GM13977 (cell line): ENCODE results near the gene ARL5B.
"Not testable (repeated sequence)": the region's sequence is repeated elsewhere in the genome, so short reads cannot be mapped to it uniquely, and the experiment has no call there.

Experiments
- DNase-seq: peaks from one replicate; pipeline ENCODE4 v3.0.0; 2012; ENCODE audit warnings: low spot score
- in situ Hi-C: fragments of 300-500 bp; cut with MboI; formaldehyde crosslinking; loops from one replicate; pipeline ENCODE4 v1.12.0; 2022; ENCODE audit warnings: low sequenced_read_pairs, low pct_unique_long_range_greater_than_20kb, mixed read lengths, inconsistent platforms; ENCODE audit not compliant: unreplicated experiment
- TF ChIP-seq, protein P1 (sequence below): IDR thresholded peaks from 2 replicates; pipeline ENCODE4 v1.5.1; 2012; ENCODE audit warnings: mild to moderate bottlenecking, control low read depth; ENCODE audit not compliant: insufficient read depth; ENCODE audit errors: extremely low read depth, missing control alignments

The ARL5B gene

DNA sequence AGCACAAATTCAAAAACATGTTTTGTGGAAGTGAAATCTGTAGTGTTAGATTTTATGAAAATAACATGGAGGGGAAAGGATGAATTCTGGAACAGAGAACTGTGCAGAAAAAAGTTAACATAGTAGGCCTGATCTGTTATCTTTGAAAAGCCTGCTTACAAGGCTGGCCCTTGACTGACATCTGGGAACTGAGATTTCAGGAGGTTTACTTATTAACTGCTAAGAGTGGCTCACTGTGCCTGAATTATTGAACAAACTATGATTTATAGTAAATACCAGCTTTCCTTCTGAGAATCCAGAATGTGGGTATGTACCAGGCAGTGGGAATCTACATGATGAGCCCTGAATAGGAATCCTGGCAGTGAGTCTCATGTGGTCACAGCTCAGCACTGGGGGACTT, 38.4 kb upstream of the ARL5B start:
- in situ Hi-C loops = no loop called here
- no peak for DNase-seq
- TF ChIP-seq, protein P1, sequence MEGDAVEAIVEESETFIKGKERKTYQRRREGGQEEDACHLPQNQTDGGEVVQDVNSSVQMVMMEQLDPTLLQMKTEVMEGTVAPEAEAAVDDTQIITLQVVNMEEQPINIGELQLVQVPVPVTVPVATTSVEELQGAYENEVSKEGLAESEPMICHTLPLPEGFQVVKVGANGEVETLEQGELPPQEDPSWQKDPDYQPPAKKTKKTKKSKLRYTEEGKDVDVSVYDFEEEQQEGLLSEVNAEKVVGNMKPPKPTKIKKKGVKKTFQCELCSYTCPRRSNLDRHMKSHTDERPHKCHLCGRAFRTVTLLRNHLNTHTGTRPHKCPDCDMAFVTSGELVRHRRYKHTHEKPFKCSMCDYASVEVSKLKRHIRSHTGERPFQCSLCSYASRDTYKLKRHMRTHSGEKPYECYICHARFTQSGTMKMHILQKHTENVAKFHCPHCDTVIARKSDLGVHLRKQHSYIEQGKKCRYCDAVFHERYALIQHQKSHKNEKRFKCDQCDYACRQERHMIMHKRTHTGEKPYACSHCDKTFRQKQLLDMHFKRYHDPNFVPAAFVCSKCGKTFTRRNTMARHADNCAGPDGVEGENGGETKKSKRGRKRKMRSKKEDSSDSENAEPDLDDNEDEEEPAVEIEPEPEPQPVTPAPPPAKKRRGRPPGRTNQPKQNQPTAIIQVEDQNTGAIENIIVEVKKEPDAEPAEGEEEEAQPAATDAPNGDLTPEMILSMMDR = no peak

GRCh38 chr10:18623671-18624070, 35.6 kb upstream of the ARL5B start:
- in situ Hi-C loops, DNase-seq: not testable (repeated sequence)

GRCh38 chr10:18625886-18626285, 33.3 kb upstream of the ARL5B start:
- in situ Hi-C loops = no loop called here
- TF ChIP-seq, protein P1 = no peak
- no peak for DNase-seq

DNA sequence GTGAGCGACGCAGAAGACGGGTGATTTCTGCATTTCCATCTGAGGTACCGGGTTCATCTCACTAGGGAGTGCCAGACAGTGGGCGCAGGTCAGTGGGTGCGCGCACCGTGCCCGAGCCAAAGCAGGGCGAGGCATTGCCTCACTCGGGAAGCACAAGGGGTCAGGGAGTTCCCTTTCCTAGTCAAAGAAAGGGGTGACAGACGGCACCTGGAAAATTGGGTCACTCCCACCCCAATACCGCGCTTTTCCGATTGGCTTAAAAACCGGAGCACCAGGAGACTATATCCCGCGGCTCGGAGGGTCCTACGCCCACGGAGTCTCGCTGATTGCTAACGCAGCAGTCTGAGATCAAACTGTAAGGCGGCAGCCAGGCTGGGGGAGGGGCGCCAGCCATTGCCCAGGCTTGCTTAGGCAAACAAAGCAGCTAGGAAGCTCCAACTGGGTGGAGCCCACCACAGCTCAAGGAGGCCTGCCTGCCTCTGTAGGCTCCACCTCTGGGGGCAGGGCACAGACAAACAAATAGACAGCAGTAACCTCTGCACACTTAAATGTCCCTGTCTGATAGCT, 31.7 kb upstream of the ARL5B start:
- DNase-seq, in situ Hi-C loops: not testable (repeated sequence)

DNA sequence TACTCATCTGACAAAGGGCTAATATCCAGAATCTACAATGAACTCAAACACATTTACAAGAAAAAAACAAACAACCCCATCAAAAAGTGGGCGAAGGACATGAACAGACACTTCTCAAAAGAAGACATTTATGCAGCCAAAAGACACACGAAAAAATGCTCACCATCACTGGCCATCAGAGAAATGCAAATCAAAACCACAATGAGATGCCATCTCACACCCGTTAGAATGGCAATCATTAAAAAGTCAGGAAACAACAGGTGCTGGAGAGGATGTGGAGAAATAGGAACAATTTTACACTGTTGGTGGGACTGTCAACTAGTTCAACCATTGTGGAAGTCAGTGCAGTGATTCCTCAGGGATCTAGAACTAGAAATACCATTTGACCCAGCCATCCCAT, 26.7 kb upstream of the ARL5B start:
- DNase-seq, in situ Hi-C loops: not testable (repeated sequence)

DNA sequence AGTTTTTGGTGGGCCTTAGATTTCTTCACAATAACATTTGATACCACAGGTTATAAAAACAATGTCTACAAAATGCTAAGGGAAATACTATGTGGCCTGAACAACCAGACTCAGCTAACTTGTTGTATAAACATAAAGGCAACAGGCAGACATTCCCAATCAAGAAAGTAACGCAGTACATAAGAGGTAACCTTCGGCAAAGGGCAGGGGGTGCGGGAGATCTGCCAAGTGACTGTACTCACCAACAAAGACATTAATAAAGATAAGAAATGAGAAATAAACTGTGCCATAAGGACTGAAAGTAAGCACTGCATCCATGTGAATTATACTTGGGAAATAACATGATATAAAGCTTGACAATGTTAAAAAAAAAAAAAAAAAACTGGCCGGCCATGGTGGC, 23.2 kb upstream of the ARL5B start:
- in situ Hi-C loops = no loop called here

DNA sequence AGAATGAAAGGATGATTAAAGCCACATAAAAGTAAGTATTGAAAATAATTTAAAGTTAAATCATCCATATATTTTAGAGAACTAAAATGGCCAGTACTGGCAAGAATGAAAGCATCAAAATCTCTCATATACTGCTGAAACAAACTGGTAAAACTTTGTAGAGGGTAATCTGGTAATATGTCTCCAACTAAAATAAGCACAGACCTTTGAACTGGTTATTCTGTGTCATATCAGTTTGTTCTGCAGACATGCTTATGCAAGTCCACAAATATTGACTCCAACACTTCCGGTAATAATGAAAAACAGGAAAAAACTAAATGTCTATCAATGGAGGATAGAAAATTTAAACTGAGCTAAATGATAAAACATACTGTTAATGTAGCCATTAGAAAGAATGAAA, 21.8 kb upstream of the ARL5B start:
- in situ Hi-C loops, DNase-seq: not testable (repeated sequence)

More for the DNA sequence above, 23.2 kb upstream of the ARL5B start:
- TF ChIP-seq, protein P1 = no peak
- DNase-seq = no peak

GRCh38 chr10:18639719-18640118, 19.5 kb upstream of the ARL5B start:
- in situ Hi-C loops, DNase-seq: not testable (repeated sequence)

GRCh38 chr10:18647151-18647550, 12.1 kb upstream of the ARL5B start:
- DNase-seq = no peak
- TF ChIP-seq, protein P1 = no peak
- in situ Hi-C loops = no loop called here

- in situ Hi-C loops = no loop called here
- no peak for DNase-seq
- TF ChIP-seq, protein P1 = no peak
These were observed 11.3 kb upstream of the ARL5B start for GRCh38 chr10:18647945-18648344.
